Coronary artery (tissue), 2 donors: ENCODE results near the gene OR51B4.
"Not testable (repeated sequence)": the region's sequence is repeated elsewhere in the genome, so short reads cannot be mapped to it uniquely, and the experiment has no call there.

ENCODE experiments used
- DNase-seq: peaks from one replicate; pipeline ENCODE4 v3.0.0-alpha.2; 2017; ENCODE audit warnings: low spot score
- H3K27ac ChIP-seq, 2 donors: fragments of 200-600 bp; sonication (generic); one replicate each; pipeline ENCODE4 v1.5.1; 2016 to 2019
- H3K4me3 ChIP-seq: fragments of 200-600 bp; sonication (generic); 2 replicates; pipeline ENCODE4 v1.5.1; 2016; ENCODE audit warnings: mild to moderate bottlenecking, moderate library complexity
- TF ChIP-seq, protein P1 (sequence below): fragments of 200-600 bp; sonication (generic); IDR thresholded peaks from one replicate; pipeline ENCODE4 v1.5.1; 2019; ENCODE audit warnings: antibody characterized with exemption

Gene OR51B4

DNA sequence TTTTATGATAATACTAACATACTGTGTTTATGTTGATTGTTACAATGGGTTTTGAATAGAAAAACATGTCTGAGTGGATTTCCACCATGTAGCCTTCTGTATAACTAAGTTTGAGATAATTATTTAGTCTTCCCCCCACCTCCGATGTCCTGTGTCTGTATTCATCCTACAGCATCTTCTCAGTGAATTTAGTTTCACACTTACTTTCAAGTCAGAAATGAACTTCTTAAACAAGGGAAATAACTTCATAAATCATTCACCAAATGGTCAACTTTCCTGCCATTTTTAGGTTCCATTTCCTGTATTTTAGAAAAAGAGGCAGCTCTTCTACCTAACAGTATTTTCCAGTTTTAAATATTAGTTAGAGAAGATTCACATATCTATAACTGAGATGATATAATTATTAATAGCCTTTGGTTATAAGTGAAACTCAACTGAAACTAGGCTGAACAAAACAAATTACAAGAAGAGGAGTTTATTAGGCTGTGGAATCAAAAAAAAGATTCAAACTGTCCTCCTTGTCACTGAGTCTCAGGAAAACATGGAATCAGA, 38.1 kb upstream of the OR51B4 start:
- TF ChIP-seq, protein P1, sequence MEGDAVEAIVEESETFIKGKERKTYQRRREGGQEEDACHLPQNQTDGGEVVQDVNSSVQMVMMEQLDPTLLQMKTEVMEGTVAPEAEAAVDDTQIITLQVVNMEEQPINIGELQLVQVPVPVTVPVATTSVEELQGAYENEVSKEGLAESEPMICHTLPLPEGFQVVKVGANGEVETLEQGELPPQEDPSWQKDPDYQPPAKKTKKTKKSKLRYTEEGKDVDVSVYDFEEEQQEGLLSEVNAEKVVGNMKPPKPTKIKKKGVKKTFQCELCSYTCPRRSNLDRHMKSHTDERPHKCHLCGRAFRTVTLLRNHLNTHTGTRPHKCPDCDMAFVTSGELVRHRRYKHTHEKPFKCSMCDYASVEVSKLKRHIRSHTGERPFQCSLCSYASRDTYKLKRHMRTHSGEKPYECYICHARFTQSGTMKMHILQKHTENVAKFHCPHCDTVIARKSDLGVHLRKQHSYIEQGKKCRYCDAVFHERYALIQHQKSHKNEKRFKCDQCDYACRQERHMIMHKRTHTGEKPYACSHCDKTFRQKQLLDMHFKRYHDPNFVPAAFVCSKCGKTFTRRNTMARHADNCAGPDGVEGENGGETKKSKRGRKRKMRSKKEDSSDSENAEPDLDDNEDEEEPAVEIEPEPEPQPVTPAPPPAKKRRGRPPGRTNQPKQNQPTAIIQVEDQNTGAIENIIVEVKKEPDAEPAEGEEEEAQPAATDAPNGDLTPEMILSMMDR, result no peak
- H3K4me3 ChIP-seq, result no peak overlapping the region
- no peak overlapping the region for H3K27ac ChIP-seq
- no peak for DNase-seq

DNA sequence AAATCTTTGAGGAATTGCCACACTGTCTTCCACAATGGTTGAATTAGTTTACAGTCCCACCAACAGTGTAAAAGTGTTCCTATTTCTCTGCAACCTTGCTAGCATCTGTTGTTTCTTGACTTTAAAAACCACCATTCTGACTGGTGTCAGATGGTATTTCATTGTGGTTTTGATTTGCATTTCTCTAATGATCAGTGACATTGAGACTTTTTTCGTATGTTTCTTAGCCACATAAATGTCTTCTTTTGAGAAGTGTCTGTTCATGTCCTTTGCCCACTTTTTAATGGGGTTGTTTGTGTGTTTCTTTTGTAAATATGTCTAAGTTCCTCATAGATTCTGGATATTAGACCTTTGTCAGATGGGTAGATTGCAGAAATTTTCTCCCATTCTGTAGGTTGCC, 35.5 kb upstream of the OR51B4 start:
- not testable (repeated sequence) for DNase-seq, H3K4me3 ChIP-seq, H3K27ac ChIP-seq

DNA sequence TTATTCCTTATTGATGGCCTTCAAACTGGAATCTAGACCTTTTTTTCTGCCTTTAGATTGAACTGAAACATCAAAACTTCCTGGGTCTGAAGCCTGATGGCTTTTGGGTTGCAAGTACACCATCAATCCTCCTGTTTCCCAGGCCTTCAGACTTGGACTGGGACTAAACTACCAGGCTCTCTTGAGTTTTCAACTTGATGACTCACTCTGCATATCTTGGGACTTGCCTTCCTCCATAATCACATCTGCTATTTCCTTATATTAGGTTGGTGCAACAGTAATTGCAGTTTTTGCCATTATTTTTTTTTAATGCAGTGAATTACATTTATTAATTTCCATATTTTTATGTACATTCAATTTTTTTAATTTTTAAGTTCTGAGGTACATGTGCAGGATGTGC, 34.6 kb upstream of the OR51B4 start:
- TF ChIP-seq, protein P1, result no peak
- Histone ChIP-seq H3K27ac (no peak overlapping the region), H3K4me3 (no peak overlapping the region)
- no peak for DNase-seq

DNA sequence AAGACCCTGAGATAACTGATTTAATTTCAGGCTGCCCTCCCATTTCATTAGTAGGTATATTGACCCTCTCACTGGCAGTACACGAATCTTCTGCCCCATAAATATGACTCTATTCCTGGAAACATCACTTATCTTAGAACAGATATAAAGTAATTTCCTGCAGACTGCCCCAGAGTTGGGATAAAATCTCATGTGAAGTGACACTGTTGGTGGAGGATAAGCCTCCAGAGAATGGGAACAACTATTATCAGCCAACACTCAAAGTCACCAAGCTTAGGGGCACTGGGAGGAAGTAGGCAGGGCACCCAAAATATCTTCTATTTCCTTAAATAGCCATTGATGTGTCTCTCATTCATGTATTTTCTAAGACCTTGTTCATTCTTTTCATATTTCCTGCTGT, 33.4 kb upstream of the OR51B4 start:
- no peak for DNase-seq
- Histone ChIP-seq H3K4me3 (no peak overlapping the region), H3K27ac (no peak overlapping the region)
- TF ChIP-seq, protein P1, result no peak

DNA sequence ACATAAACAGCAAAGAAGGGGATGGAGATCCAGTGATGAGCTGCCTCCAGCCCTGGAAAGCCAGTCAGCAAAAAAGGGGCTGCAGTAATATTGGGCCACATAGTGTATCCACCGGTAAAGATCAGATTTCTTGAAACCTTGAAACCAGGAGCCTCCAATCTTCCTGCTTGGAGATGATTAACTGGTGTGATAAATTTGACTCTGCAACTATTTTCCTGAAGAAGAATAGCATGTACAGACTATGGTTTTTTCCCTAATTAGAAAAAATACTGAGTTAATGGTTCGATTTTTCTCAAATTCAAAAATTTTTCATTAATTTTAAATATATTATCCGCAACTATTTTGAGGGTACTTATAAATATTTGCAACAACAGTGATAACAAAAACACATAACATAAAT, 22.5 kb upstream of the OR51B4 start, which contains the start of gene OR51B2:
OR51B2 (minus strand) TSS at position 101 of the 400 bp plus-strand sequence; CDS start at position 101, 0 bp downstream.
- DNase-seq, result no peak
- Histone ChIP-seq H3K4me3 (no peak within 1 kb of the TSS), H3K27ac (no peak within 1 kb of the TSS)
- TF ChIP-seq, protein P1, result no peak

DNA sequence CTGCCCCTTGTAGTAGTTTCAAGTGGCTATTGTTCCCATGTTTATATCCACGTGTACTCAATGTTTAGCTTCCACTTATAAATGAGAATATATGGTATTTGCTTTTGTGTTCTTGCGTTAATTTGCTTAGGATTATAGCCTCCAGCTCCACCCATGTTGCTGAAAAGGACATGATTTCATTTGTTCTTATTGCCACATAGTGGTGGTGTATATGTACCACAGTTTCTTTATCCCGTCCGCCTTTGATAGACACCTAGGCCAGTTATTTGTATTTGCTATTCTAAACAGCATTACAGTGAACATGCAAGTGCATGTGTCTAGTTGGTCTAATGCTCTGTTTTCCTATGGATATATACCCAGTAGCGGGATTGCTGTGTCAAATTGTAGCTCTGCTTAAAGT, 15.5 kb upstream of the OR51B4 start:
- TF ChIP-seq, protein P1, result no peak
- no peak overlapping the region for H3K27ac ChIP-seq
- no peak for DNase-seq
- H3K4me3 ChIP-seq, result no peak overlapping the region

DNA sequence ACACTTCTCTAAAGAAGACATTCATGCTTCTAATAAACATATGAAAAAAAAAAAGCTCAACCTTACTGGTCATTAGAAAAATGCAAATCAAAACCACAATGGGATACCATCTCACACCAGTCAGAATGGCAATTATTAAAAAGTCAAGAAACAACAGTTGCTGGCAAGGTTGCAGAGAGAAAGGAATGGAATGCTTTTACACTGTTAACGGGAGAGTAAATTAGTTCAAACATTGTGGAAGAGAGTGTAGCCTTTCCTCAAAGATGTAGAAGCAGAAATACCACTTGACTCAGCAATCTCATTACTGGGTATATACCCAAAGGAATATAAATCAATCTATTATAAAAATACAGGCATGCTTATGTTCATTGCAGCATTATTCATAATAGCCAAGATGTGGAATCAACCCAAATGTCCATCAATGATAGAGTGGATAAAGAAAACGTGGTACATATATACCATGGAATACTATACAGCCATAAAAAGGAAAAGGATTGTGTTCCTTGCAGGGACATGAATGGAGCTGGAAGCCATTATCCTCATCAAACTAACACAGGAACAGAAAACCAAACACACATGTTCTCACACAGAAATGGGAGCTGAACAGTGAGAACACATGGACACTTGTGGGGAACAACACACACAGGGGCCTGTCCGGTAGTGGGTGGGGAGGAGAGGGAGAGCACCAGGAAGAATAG, 11.7 kb upstream of the OR51B4 start:
- not testable (repeated sequence) for H3K27ac ChIP-seq, DNase-seq, H3K4me3 ChIP-seq

DNA sequence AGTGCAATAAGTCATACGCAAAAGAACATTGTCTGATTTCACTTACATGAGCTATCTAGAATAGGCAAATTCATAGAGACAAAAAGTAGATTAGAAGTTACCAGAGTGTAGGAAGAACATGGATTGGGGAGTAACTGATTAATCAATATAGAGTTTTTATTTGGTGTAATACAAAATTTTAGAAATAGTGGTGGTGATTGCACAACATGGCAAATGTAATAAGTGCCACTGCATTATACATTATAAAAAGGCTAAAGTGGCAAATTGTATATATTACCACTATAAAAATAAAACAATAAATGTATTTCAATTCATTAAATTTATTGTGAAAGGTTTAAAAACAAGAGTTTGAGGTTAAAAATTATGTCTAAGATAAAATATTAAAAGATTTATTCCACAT, 8.7 kb upstream of the OR51B4 start:
- H3K4me3 ChIP-seq, result no peak overlapping the region
- TF ChIP-seq, protein P1, result no peak
- H3K27ac ChIP-seq, result no peak overlapping the region
- DNase-seq, result no peak
